Esophagus muscularis mucosa (tissue), 4 donors: ENCODE results near the gene GJE1. TPM values are rescaled to one million over a fixed set of nuclear protein-coding genes. Genes with fewer than 3 reads are reported as not detected.
A peak's percentile ranks its signal among the peaks of the same experiment; 100 is the strongest.
"Not testable (repeated sequence)": the region's sequence is repeated elsewhere in the genome, so short reads cannot be mapped to it uniquely, and the experiment has no call there.

ENCODE experiments used
- DNase-seq: peaks from one replicate; pipeline ENCODE4 v3.0.0-alpha.2; 2017; ENCODE audit errors: extremely low spot score
- H3K27ac ChIP-seq, 4 donors: fragments of 200-600 bp; sonication (generic); replicated peaks in 1 of 4; 1 replicate in 3 of 4; 2 replicates in 1 of 4; pipeline ENCODE4 v1.5.1; 2016 to 2019; ENCODE audit warnings: mild to moderate bottlenecking in 1 of 4
- H3K27me3 ChIP-seq, 4 donors: fragments of 200-600 bp; sonication (generic); one replicate each; pipeline versions ENCODE4 v1.5.1 to v1.6.0; 2016 to 2019
- H3K36me3 ChIP-seq, 4 donors: fragments of 200-600 bp; sonication (generic); one replicate each; pipeline ENCODE4 v1.5.1; 2016 to 2019
- H3K4me1 ChIP-seq, 4 donors: fragments of 200-600 bp; sonication (generic); one replicate each; pipeline ENCODE4 v1.5.1; 2016 to 2019
- H3K4me3 ChIP-seq, 4 donors: fragments of 200-600 bp; sonication (generic); 1 replicate in 2 of 4; 2 replicates in 2 of 4; pipeline ENCODE4 v1.5.1; 2016 to 2019; ENCODE audit warnings: mild to moderate bottlenecking in 4 of 4, moderate library complexity in 1 of 4
- H3K9me3 ChIP-seq, 4 donors: fragments of 200-600 bp; sonication (generic); 1 replicate in 3 of 4; 2 replicates in 1 of 4; pipeline ENCODE4 v1.5.1; 2016 to 2019
- EP300 ChIP-seq: sonication (generic); formaldehyde crosslinking; IDR thresholded peaks from one replicate; pipeline ENCODE4 v1.6.1; 2017; ENCODE audit warnings: antibody characterized with exemption
- POLR2A ChIP-seq: fragments of 450-650 bp; IDR thresholded peaks from one replicate; pipeline ENCODE4 v1.6.1; 2017; ENCODE audit warnings: antibody characterized with exemption, moderate library complexity, mild to moderate bottlenecking, low read depth
- POLR2AphosphoS5 ChIP-seq, 2 donors: sonication (generic); formaldehyde crosslinking; IDR thresholded peaks; one replicate each; pipeline ENCODE4 v1.6.1; 2017; ENCODE audit warnings: antibody characterized with exemption in 2 of 2
- WGBS: methylation state at CpG from one replicate; pipeline ENCODE4 v1.1.5; 2018; 5-methylcytosine and 5-hydroxymethylcytosine counted together
- intact Hi-C: fragments of 100-400 bp; cut with DNase I; formaldehyde crosslinking; loops from one replicate; pipeline ENCODE4 v1.15.1; 2023
- total RNA-seq, 4 donors: library from RNA; depleted of rRNA; stranded (reverse); fragments of >200 nt; gene quantifications; one replicate each; pipeline versions ENCODE4 v1.1.0 to v1.2.1, GENCODE V29; 2016
- TF ChIP-seq, protein P1 (sequence below), 3 experiments: fragments of 200-600 bp in 2 of 3; fragments of 450-650 bp in 1 of 3; sonication (generic) in 2 of 3; IDR thresholded peaks; one replicate each; pipeline ENCODE4 v1.5.1; 2017 to 2019; ENCODE audit warnings: antibody characterized with exemption in 3 of 3, mild to moderate bottlenecking in 2 of 3, moderate library complexity in 1 of 3

The GJE1 gene
- total RNA-seq, 4 donors from 2014 or later = not detected

DNA sequence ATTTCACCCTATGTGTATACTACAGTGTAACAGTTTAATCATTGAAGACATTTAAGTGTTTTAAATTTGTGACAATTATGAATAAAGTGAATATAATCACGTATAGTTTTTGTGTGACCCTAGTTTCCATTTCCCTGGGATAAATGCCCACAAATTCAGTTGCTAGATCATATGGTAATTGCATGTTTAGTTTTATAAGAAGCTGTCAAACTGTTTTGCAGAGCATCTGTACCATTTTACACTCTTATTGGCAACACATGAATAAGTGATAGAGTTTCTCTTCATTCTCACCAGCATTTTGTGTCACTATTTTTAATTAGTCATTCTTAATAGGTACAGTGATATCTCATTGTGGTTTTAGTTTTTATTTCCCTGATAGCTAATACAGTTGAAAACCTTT, 21.6 kb downstream of the GJE1 start:
- H3K27me3 ChIP-seq = no peaks in the 10 kb centered on the region
- peaks cover 1 to 17% (median 10%) of the 10 kb centered on the region in 4 donors for H3K4me1 ChIP-seq
- intact Hi-C loops = no loop called here
- no peak overlapping the region for H3K27ac ChIP-seq
- DNase-seq = no peak
- whole genome bisulfite sequencing = 70% methylated on average over 1 of the region's 1 CpG
- TF ChIP-seq POLR2AphosphoS5 (IDR thresholded peaks at IDR 0.05) (no peak), EP300 (no peak), POLR2A (no peak)
- TF ChIP-seq, protein P1, sequence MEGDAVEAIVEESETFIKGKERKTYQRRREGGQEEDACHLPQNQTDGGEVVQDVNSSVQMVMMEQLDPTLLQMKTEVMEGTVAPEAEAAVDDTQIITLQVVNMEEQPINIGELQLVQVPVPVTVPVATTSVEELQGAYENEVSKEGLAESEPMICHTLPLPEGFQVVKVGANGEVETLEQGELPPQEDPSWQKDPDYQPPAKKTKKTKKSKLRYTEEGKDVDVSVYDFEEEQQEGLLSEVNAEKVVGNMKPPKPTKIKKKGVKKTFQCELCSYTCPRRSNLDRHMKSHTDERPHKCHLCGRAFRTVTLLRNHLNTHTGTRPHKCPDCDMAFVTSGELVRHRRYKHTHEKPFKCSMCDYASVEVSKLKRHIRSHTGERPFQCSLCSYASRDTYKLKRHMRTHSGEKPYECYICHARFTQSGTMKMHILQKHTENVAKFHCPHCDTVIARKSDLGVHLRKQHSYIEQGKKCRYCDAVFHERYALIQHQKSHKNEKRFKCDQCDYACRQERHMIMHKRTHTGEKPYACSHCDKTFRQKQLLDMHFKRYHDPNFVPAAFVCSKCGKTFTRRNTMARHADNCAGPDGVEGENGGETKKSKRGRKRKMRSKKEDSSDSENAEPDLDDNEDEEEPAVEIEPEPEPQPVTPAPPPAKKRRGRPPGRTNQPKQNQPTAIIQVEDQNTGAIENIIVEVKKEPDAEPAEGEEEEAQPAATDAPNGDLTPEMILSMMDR (IDR thresholded peaks at IDR 0.05) = no peak
- no peaks in the 10 kb centered on the region for H3K36me3 ChIP-seq
- H3K4me3 ChIP-seq = no peak overlapping the region
- no peaks in the 10 kb centered on the region for H3K9me3 ChIP-seq

DNA sequence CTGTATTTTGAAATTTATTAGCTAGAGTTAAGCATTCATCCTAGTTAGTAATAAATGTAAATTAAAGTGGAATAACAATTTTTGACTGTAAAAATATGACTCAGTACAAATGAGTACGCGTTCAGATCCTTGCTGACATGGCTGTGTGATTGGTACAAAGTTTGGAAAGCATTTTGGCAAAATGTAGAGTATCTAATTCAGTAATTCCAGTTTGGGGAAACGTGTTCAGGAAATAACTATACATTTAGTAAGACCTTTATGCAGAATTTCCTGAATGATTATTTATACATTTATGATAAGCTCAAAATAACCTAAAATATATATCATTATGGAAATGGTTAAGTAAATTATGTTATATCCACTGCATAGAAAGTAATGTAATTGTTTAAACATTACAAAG, 22.4 kb downstream of the GJE1 start:
- no peak for TF ChIP-seq EP300
- Histone ChIP-seq H3K27ac (no peak overlapping the region), H3K36me3 (no peaks in the 10 kb centered on the region), H3K4me1 (peaks cover 0 to 15% (median 6%) of the 10 kb centered on the region in 4 donors), H3K9me3 (no peaks in the 10 kb centered on the region), H3K27me3 (no peaks in the 10 kb centered on the region), H3K4me3 (no peak overlapping the region)
- no peak for DNase-seq
- intact Hi-C loops = no loop called here
- 86% methylated on average over 3 of the region's 3 CpGs for WGBS

DNA sequence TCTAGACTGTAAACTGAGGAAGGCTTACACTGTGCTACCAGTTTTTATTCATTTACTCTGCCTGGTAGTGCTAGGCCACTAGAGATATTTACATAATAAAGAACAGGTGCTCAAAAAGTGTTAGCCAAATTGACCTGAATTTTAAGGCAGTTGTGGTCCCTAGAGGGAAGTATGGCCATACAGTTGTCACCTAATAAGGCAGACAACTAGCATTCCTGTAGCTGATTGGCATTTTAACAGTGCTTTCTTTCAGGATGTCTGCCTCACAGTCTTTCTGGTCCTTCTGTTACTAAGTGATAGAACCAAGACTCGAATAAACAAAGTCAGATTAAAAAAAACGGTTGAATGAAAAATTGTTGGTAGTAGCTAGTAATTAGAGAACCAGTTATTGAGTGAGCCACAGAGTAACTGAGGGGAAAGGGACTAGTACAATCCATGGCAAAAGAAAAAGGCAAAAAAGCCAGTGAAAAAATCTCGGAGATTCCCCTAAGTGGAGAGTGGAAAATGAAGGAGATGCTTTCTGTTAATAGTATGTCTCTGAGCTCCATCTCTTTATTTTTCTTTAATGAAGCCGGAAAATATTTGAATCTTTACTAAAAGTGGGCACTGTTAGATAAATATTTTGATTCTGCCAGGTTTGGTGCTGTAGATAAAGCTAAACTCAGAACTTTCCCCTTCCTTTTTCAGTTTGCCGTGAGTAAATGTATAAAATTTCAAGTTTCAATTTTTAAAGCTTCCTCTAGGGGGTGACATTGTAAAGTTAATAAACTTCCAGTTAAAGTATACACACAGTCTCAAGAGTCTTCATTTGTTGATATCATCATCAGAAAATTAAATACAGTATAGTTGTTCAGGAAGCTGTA, 23.4 kb downstream of the GJE1 start:
- no peak overlapping the region for H3K27ac ChIP-seq
- no peak for TF ChIP-seq POLR2A
- TF ChIP-seq, protein P1 (IDR thresholded peaks at IDR 0.05) = peak in 2 of 3 experiments; percentile 28 to 39
- WGBS = 51% methylated on average over 5 of the region's 5 CpGs
- no peaks in the 10 kb centered on the region for H3K27me3 ChIP-seq
- no peaks in the 10 kb centered on the region for H3K9me3 ChIP-seq
- intact Hi-C loops = no loop called here
- no peak for DNase-seq
- H3K4me1 ChIP-seq = peaks cover 0 to 14% (median 6%) of the 10 kb centered on the region in 4 donors
- H3K4me3 ChIP-seq = no peak overlapping the region
- no peaks in the 10 kb centered on the region for H3K36me3 ChIP-seq

DNA sequence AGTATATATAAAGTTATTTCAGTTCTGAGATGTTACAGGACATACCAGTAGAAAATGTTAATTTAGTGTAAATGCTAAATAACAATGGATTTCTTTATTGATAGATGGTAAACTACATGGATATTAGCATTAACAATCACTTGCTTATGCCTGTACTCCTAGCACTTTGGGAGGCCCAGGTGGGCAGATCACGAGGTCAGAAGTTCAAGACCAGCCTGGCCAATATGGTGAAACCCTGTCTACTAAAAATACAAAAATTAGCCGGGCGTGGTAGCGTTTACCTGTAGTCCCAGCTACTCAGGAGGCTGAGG, 24.0 kb downstream of the GJE1 start:
- DNase-seq, H3K4me3 ChIP-seq, H3K4me1 ChIP-seq, H3K36me3 ChIP-seq, intact Hi-C loops, H3K9me3 ChIP-seq, H3K27me3 ChIP-seq, H3K27ac ChIP-seq: not testable (repeated sequence)
- 96% methylated on average over 4 of the region's 4 CpGs for WGBS

DNA sequence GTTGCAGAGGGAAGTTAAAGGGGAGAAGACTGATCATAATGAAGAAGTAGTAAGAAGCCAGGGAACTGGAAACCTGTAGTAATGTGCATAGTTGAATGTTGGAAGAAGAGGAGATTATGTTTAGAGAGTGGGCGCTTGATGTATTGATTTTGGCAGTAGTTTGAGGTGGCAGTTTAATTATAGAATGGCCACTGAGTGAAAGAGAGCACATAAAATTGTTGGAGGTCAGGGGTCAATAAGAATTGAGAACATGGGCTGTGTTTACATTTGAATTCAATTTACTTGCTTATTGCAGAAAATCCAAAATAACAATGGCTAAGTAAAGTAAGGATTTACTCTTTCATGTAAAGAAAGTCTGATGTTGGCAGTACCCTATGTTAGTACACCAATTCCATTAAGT, 30.1 kb downstream of the GJE1 start:
- intact Hi-C loops = loop anchor here (10.0 kb wide), 1 partner anchor 222 kb away; no protein-coding TSS in a partner anchor
- H3K4me1 ChIP-seq = peaks cover 0 to 14% (median 9%) of the 10 kb centered on the region in 4 donors
- 81% methylated on average over 1 of the region's 1 CpG for WGBS

More for the DNA sequence above, 30.1 kb downstream of the GJE1 start:
- Histone ChIP-seq H3K27me3 (no peaks in the 10 kb centered on the region), H3K36me3 (peaks cover 9 to 17% (median 16%) of the 10 kb centered on the region in 4 donors), H3K27ac (no peak overlapping the region), H3K4me3 (no peak overlapping the region), H3K9me3 (no peaks in the 10 kb centered on the region)
- no peak for DNase-seq
- TF ChIP-seq, protein P1 (IDR thresholded peaks at IDR 0.05) = no peak
- TF ChIP-seq POLR2A (no peak), EP300 (no peak), POLR2AphosphoS5 (IDR thresholded peaks at IDR 0.05) (no peak)
